NT2/D1 (cell line): ENCODE measurements around the gene TCF4.

Experiments
- SUZ12 ChIP-seq: IDR thresholded peaks from 2 replicates; pipeline ENCODE4 v1.6.1; 2011; ENCODE audit not compliant: insufficient read length, insufficient read depth; ENCODE audit errors: extremely low read depth
- YY1 ChIP-seq: IDR thresholded peaks from 2 replicates; pipeline ENCODE4 v1.6.1; 2011; ENCODE audit not compliant: insufficient read length, insufficient read depth
- ZNF274 ChIP-seq: IDR thresholded peaks from 2 replicates; pipeline ENCODE4 v1.6.1; 2011; ENCODE audit warnings: mild to moderate bottlenecking, low read depth, low read length

GRCh38 chr18:55337908-55338521 lies 250.0 kb downstream of the TCF4 start:
- no peak for TF ChIP-seq YY1
- TF ChIP-seq SUZ12 = no peak
- no peak for TF ChIP-seq ZNF274
